ENCODE results near the gene PLA2G6. TPM values are rescaled to one million over a fixed set of nuclear protein-coding genes. Genes with fewer than 3 reads are reported as not detected.
A peak's percentile ranks its signal among the peaks of the same experiment; 100 is the strongest.
"Not testable (repeated sequence)": the region's sequence is repeated elsewhere in the genome, so short reads cannot be mapped to it uniquely, and the experiment has no call there.

PLA2G6 gene
- total and polyA plus RNA-seq, 4 donors, result 22.9 to 32.8 (median 29.6) TPM

- Histone ChIP-seq H3K36me3 (ENCODE audit: control insufficient read depth, insufficient read depth, low read length) (peaks cover 55% of the 10 kb centered on the region), H3K27ac (ENCODE audit: low read depth, low read length) (no peak overlapping the region), H3K27me3 (ENCODE audit: control insufficient read depth, insufficient read depth, low read length) (peaks cover 18% of the 10 kb centered on the region), H3K4me3 (ENCODE audit: low read depth, low read length) (peak overlapping the region; percentile 6), H3K9me3 (ENCODE audit: control insufficient read depth, insufficient read depth, low read length) (no peaks in the 10 kb centered on the region), H3K4me1 (ENCODE audit: control insufficient read depth, insufficient read depth, low read length) (peaks cover 53% of the 10 kb centered on the region)
- WGBS (ENCODE audit: insufficient coverage), result 13% methylated on average over 49 of the region's 52 CpGs
- DNase-seq (ENCODE audit: low read depth in 4 of 6, low spot score in 6 of 6), result no peak
Observed at GRCh38 chr22:38081941-38082828, 99.4 kb downstream of the PLA2G6 start.

GRCh38 chr22:38081636-38081940 lies 100.0 kb downstream of the PLA2G6 start:
- Histone ChIP-seq H3K4me3 (ENCODE audit: low read depth, low read length) (peak overlapping the region; percentile 6), H3K36me3 (ENCODE audit: control insufficient read depth, insufficient read depth, low read length) (peaks cover 53% of the 10 kb centered on the region), H3K4me1 (ENCODE audit: control insufficient read depth, insufficient read depth, low read length) (peaks cover 53% of the 10 kb centered on the region), H3K27me3 (ENCODE audit: control insufficient read depth, insufficient read depth, low read length) (peaks cover 18% of the 10 kb centered on the region), H3K9me3 (ENCODE audit: control insufficient read depth, insufficient read depth, low read length) (no peaks in the 10 kb centered on the region), H3K27ac (ENCODE audit: low read depth, low read length) (no peak overlapping the region)
- 12% methylated on average over 17 of the region's 17 CpGs for WGBS (ENCODE audit: insufficient coverage)
- no peak for DNase-seq (ENCODE audit: low read depth in 4 of 6, low spot score in 6 of 6)

- no peak overlapping the region for H3K27ac ChIP-seq (ENCODE audit: low read depth, low read length)
- peak in 4 of 6 donors; percentile 41 to 92 (median 69) for DNase-seq (ENCODE audit: low read depth in 4 of 6, low spot score in 6 of 6)
- peaks cover 18% of the 10 kb centered on the region for H3K27me3 ChIP-seq (ENCODE audit: control insufficient read depth, insufficient read depth, low read length)
- peaks cover 53% of the 10 kb centered on the region for H3K4me1 ChIP-seq (ENCODE audit: control insufficient read depth, insufficient read depth, low read length)
- H3K4me3 ChIP-seq (ENCODE audit: low read depth, low read length), result peak overlapping the region; percentile 33
- WGBS (ENCODE audit: insufficient coverage), result 1% methylated on average over 110 of the region's 110 CpGs
- no peaks in the 10 kb centered on the region for H3K9me3 ChIP-seq (ENCODE audit: control insufficient read depth, insufficient read depth, low read length)
- peaks cover 52% of the 10 kb centered on the region for H3K36me3 ChIP-seq (ENCODE audit: control insufficient read depth, insufficient read depth, low read length)
Observed at GRCh38 chr22:38080850-38081635, 100.6 kb downstream of the PLA2G6 start.

GRCh38 chr22:38080474-38080849 lies 101.2 kb downstream of the PLA2G6 start:
- 35% methylated on average over 7 of the region's 11 CpGs for WGBS (ENCODE audit: insufficient coverage)
- Histone ChIP-seq H3K27ac (ENCODE audit: low read depth, low read length) (no peak overlapping the region), H3K27me3 (ENCODE audit: control insufficient read depth, insufficient read depth, low read length) (peaks cover 18% of the 10 kb centered on the region), H3K9me3 (ENCODE audit: control insufficient read depth, insufficient read depth, low read length) (no peaks in the 10 kb centered on the region), H3K4me1 (ENCODE audit: control insufficient read depth, insufficient read depth, low read length) (peaks cover 55% of the 10 kb centered on the region), H3K36me3 (ENCODE audit: control insufficient read depth, insufficient read depth, low read length) (peaks cover 50% of the 10 kb centered on the region), H3K4me3 (ENCODE audit: low read depth, low read length) (peak overlapping the region; percentile 9)
- DNase-seq (ENCODE audit: low read depth in 4 of 6, low spot score in 6 of 6), result no peak

- WGBS (ENCODE audit: insufficient coverage), result 86% methylated on average over 7 of the region's 7 CpGs
- Histone ChIP-seq H3K4me3 (ENCODE audit: low read depth, low read length) (no peak overlapping the region), H3K4me1 (ENCODE audit: control insufficient read depth, insufficient read depth, low read length) (peaks cover 51% of the 10 kb centered on the region), H3K27me3 (ENCODE audit: control insufficient read depth, insufficient read depth, low read length) (peaks cover 18% of the 10 kb centered on the region), H3K27ac (ENCODE audit: low read depth, low read length) (no peak overlapping the region), H3K36me3 (ENCODE audit: control insufficient read depth, insufficient read depth, low read length) (peaks cover 50% of the 10 kb centered on the region), H3K9me3 (ENCODE audit: control insufficient read depth, insufficient read depth, low read length) (no peaks in the 10 kb centered on the region)
- no peak for DNase-seq (ENCODE audit: low read depth in 4 of 6, low spot score in 6 of 6)
Observed at GRCh38 chr22:38079804-38080203, 101.8 kb downstream of the PLA2G6 start.

GRCh38 chr22:38079208-38079607 lies 102.4 kb downstream of the PLA2G6 start:
- H3K9me3 ChIP-seq (ENCODE audit: control insufficient read depth, insufficient read depth, low read length); H3K4me3 ChIP-seq (ENCODE audit: low read depth, low read length); DNase-seq (ENCODE audit: low read depth in 4 of 6, low spot score in 6 of 6); H3K27ac ChIP-seq (ENCODE audit: low read depth, low read length): not testable (repeated sequence)
- H3K27me3 ChIP-seq (ENCODE audit: control insufficient read depth, insufficient read depth, low read length), result peaks cover 18% of the 10 kb centered on the region
- peaks cover 45% of the 10 kb centered on the region for H3K4me1 ChIP-seq (ENCODE audit: control insufficient read depth, insufficient read depth, low read length)
- WGBS (ENCODE audit: insufficient coverage), result 78% methylated on average over 1 of the region's 2 CpGs
- H3K36me3 ChIP-seq (ENCODE audit: control insufficient read depth, insufficient read depth, low read length), result peaks cover 50% of the 10 kb centered on the region

GRCh38 chr22:38078046-38078840 lies 103.4 kb downstream of the PLA2G6 start:
- Histone ChIP-seq H3K9me3 (ENCODE audit: control insufficient read depth, insufficient read depth, low read length) (no peaks in the 10 kb centered on the region), H3K27me3 (ENCODE audit: control insufficient read depth, insufficient read depth, low read length) (peaks cover 18% of the 10 kb centered on the region), H3K27ac (ENCODE audit: low read depth, low read length) (no peak overlapping the region), H3K4me1 (ENCODE audit: control insufficient read depth, insufficient read depth, low read length) (peaks cover 36% of the 10 kb centered on the region), H3K4me3 (ENCODE audit: low read depth, low read length) (no peak overlapping the region), H3K36me3 (ENCODE audit: control insufficient read depth, insufficient read depth, low read length) (peaks cover 51% of the 10 kb centered on the region)
- no peak for DNase-seq (ENCODE audit: low read depth in 4 of 6, low spot score in 6 of 6)
- WGBS (ENCODE audit: insufficient coverage), result 77% methylated on average over 19 of the region's 22 CpGs

- no peaks in the 10 kb centered on the region for H3K9me3 ChIP-seq (ENCODE audit: control insufficient read depth, insufficient read depth, low read length)
- DNase-seq (ENCODE audit: low read depth in 4 of 6, low spot score in 6 of 6), result no peak
- no peak overlapping the region for H3K4me3 ChIP-seq (ENCODE audit: low read depth, low read length)
- H3K27ac ChIP-seq (ENCODE audit: low read depth, low read length), result no peak overlapping the region
- H3K36me3 ChIP-seq (ENCODE audit: control insufficient read depth, insufficient read depth, low read length), result peaks cover 54% of the 10 kb centered on the region
- 80% methylated on average over 14 of the region's 14 CpGs for WGBS (ENCODE audit: insufficient coverage)
- peaks cover 14% of the 10 kb centered on the region for H3K27me3 ChIP-seq (ENCODE audit: control insufficient read depth, insufficient read depth, low read length)
- peaks cover 29% of the 10 kb centered on the region for H3K4me1 ChIP-seq (ENCODE audit: control insufficient read depth, insufficient read depth, low read length)
Observed at GRCh38 chr22:38077595-38077994, 104.0 kb downstream of the PLA2G6 start.

- Histone ChIP-seq H3K4me3 (ENCODE audit: low read depth, low read length) (no peak overlapping the region), H3K9me3 (ENCODE audit: control insufficient read depth, insufficient read depth, low read length) (no peaks in the 10 kb centered on the region), H3K4me1 (ENCODE audit: control insufficient read depth, insufficient read depth, low read length) (peaks cover 24% of the 10 kb centered on the region), H3K27me3 (ENCODE audit: control insufficient read depth, insufficient read depth, low read length) (peaks cover 9% of the 10 kb centered on the region), H3K27ac (ENCODE audit: low read depth, low read length) (no peak overlapping the region), H3K36me3 (ENCODE audit: control insufficient read depth, insufficient read depth, low read length) (peaks cover 59% of the 10 kb centered on the region)
- WGBS (ENCODE audit: insufficient coverage), result 81% methylated on average over 12 of the region's 12 CpGs
- no peak for DNase-seq (ENCODE audit: low read depth in 4 of 6, low spot score in 6 of 6)
Observed at GRCh38 chr22:38077096-38077495, 104.5 kb downstream of the PLA2G6 start.

Data from spinal cord (tissue), 10 donors.